Erythroblast (primary cell): ENCODE measurements around the gene ZNF554.

Experiments
- GATA1 ChIP-seq: IDR thresholded peaks from 2 replicates; pipeline ENCODE4 v1.6.1; 2011; ENCODE audit warnings: low read depth, mild to moderate bottlenecking, control low read depth, low read length, moderate library complexity
- POLR2A ChIP-seq: IDR thresholded peaks from 2 replicates; pipeline ENCODE4 v1.6.1; 2011; ENCODE audit warnings: mild to moderate bottlenecking, low read length

DNA sequence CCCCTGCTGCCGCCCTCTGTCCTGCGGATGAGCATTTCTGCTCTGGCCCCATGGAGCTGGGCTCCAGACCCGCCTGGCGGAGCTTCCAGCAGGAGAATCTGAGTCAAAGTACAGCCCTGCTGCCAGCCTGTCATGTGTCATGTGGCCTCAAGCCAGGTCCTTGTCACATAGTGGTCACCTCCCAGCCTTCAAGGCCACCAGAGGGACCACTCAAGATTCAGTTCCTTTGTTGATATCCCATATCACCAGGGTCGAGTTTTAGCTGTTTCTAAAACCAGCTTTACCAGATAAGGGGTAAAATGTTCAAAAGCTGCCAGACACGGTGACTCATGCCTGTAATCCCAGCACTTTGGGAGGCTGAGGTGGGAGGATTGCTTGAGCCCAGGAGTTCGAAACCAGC is 20.9 kb upstream of the ZNF554 start:
- TF ChIP-seq POLR2A (no peak), GATA1 (no peak)
